ENCODE results near the gene LYRM2. TPM values are rescaled to one million over a fixed set of nuclear protein-coding genes. Genes with fewer than 3 reads are reported as not detected.

LYRM2 gene
- total RNA-seq, 1 donor from 2014 or later = 30.2 TPM

DNA sequence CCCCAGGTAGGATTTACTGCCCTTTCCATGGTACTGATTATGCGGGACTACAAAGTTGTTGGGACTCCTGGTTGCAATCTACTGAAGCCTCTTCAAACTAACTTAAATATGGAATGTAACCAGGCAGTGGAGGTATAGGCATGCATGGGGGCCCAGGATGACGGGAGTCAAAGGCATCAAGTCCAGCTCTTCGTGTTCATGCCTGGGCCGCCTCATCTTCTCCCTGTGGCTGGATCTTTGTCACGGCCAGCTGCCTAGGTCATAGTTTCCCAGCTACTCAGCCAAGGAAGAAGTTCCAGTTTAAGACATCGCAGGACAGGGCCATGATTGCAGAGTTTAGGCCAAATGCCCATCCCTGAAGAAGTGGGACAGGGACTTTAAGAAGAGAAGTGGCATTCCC lies 20.5 kb downstream of the LYRM2 start:
- Mint-ChIP-seq H3K9me3 (ENCODE audit: unreplicated experiment) (no peaks in the 10 kb centered on the region), H3K4me1 (ENCODE audit: low read depth, unreplicated experiment) (no peaks in the 10 kb centered on the region), H3K36me3 (ENCODE audit: unreplicated experiment) (no peaks in the 10 kb centered on the region), H3K27me3 (ENCODE audit: unreplicated experiment) (no peaks in the 10 kb centered on the region), H3K4me3 (ENCODE audit: unreplicated experiment) (no peak overlapping the region), H3K27ac (ENCODE audit: unreplicated experiment) (no peak overlapping the region)
- TF ChIP-seq, protein P1, sequence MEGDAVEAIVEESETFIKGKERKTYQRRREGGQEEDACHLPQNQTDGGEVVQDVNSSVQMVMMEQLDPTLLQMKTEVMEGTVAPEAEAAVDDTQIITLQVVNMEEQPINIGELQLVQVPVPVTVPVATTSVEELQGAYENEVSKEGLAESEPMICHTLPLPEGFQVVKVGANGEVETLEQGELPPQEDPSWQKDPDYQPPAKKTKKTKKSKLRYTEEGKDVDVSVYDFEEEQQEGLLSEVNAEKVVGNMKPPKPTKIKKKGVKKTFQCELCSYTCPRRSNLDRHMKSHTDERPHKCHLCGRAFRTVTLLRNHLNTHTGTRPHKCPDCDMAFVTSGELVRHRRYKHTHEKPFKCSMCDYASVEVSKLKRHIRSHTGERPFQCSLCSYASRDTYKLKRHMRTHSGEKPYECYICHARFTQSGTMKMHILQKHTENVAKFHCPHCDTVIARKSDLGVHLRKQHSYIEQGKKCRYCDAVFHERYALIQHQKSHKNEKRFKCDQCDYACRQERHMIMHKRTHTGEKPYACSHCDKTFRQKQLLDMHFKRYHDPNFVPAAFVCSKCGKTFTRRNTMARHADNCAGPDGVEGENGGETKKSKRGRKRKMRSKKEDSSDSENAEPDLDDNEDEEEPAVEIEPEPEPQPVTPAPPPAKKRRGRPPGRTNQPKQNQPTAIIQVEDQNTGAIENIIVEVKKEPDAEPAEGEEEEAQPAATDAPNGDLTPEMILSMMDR (IDR thresholded peaks at IDR 0.05; ENCODE audit: partially characterized antibody, unreplicated experiment) = no peak
- DNase-seq = no peak

DNA sequence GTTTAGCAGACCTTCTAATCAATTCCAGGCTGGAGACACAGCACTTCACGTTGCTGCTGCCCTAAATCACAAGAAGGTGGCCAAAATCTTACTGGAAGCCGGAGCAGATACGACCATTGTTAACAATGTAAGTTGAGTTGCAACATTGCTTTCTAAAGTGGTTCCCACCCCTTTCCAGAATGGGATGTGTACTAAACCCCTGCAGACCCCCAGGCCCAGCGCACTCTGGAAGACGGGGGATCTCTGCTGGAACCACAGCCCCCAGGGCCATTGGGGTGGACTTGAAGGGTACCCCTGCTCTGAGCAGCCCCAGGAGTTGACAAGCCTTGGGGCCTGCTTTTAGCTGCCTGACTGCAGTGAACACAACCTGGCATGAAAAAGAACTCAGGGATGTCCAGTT lies 22.0 kb downstream of the LYRM2 start:
- Mint-ChIP-seq H3K27me3 (ENCODE audit: unreplicated experiment) (no peaks in the 10 kb centered on the region), H3K36me3 (ENCODE audit: unreplicated experiment) (no peaks in the 10 kb centered on the region), H3K4me3 (ENCODE audit: unreplicated experiment) (no peak overlapping the region), H3K4me1 (ENCODE audit: low read depth, unreplicated experiment) (no peaks in the 10 kb centered on the region), H3K9me3 (ENCODE audit: unreplicated experiment) (no peaks in the 10 kb centered on the region), H3K27ac (ENCODE audit: unreplicated experiment) (no peak overlapping the region)
- no peak for DNase-seq
- TF ChIP-seq, protein P1 (IDR thresholded peaks at IDR 0.05; ENCODE audit: partially characterized antibody, unreplicated experiment) = no peak

DNA sequence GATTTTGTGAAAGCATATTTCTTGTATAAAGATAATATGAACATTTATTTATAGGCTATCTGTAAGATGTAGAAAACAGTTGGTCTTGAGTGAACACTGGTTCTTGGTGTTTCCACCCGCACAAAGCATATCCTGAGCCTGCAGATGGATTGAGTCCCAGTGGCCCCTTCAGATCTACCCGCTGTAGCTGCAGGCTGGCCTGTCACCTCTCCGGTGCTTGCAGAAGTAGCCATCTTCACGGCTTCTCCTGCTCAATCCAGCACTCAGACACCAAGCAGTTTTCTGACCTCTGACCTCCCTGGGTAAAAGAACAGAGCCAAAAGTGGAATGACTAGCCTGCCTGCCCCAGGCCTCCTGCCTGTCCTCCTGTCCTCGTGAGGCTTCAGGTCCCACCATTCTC lies 22.7 kb downstream of the LYRM2 start:
- Mint-ChIP-seq H3K4me3 (ENCODE audit: unreplicated experiment) (no peak overlapping the region), H3K4me1 (ENCODE audit: low read depth, unreplicated experiment) (no peaks in the 10 kb centered on the region), H3K9me3 (ENCODE audit: unreplicated experiment) (no peaks in the 10 kb centered on the region), H3K27ac (ENCODE audit: unreplicated experiment) (no peak overlapping the region), H3K36me3 (ENCODE audit: unreplicated experiment) (no peaks in the 10 kb centered on the region), H3K27me3 (ENCODE audit: unreplicated experiment) (no peaks in the 10 kb centered on the region)
- TF ChIP-seq, protein P1 (IDR thresholded peaks at IDR 0.05; ENCODE audit: partially characterized antibody, unreplicated experiment) = no peak
- DNase-seq = no peak

DNA sequence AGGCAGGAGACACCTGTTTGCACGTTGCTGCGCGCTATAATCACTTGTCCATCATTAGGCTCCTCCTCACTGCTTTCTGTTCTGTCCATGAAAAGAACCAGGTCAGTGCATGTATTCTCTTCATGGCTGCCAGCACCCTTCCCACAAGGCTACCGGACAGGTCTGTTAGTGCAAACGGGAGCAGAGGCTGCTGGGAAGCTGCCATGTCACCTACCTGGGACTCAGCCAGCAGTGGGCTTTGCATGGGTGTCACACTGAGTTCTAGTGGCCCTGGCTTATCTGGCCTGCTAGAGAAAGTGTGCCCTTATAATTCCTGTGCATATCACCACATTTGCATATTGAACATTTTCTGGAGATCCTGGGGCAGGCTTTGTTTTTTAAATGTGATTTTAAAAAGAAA lies 24.8 kb downstream of the LYRM2 start:
- Mint-ChIP-seq H3K27me3 (ENCODE audit: unreplicated experiment) (peaks cover 2% of the 10 kb centered on the region), H3K9me3 (ENCODE audit: unreplicated experiment) (peaks cover 1% of the 10 kb centered on the region), H3K27ac (ENCODE audit: unreplicated experiment) (no peak overlapping the region), H3K4me1 (ENCODE audit: low read depth, unreplicated experiment) (no peaks in the 10 kb centered on the region), H3K36me3 (ENCODE audit: unreplicated experiment) (no peaks in the 10 kb centered on the region), H3K4me3 (ENCODE audit: unreplicated experiment) (no peak overlapping the region)
- DNase-seq = no peak
- TF ChIP-seq, protein P1 (IDR thresholded peaks at IDR 0.05; ENCODE audit: partially characterized antibody, unreplicated experiment) = no peak

DNA sequence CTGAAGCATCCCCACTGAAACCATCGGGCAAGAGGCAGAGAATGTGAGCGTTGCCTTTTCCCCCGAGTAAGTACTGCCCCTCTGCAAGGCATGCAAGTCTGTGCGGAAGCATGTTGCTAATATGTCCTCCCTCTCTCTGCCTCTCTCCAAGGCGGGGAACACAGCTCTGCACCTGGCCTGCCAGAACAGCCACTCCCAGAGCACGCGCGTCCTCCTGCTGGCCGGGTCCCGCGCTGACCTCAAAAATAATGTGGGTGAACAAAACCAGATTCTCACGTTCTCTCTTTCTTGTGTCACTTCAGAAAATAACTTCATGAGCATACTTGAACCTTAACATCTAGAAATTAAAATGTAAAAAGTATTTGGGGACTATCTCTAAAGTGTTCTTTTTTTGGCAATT lies 26.4 kb downstream of the LYRM2 start:
- H3K4me3 Mint-ChIP-seq (ENCODE audit: unreplicated experiment) = no peak overlapping the region
- no peak overlapping the region for H3K27ac Mint-ChIP-seq (ENCODE audit: unreplicated experiment)
- TF ChIP-seq, protein P1 (IDR thresholded peaks at IDR 0.05; ENCODE audit: partially characterized antibody, unreplicated experiment) = no peak
- peaks cover 1% of the 10 kb centered on the region for H3K9me3 Mint-ChIP-seq (ENCODE audit: unreplicated experiment)
- no peaks in the 10 kb centered on the region for H3K4me1 Mint-ChIP-seq (ENCODE audit: low read depth, unreplicated experiment)
- DNase-seq = no peak
- no peaks in the 10 kb centered on the region for H3K36me3 Mint-ChIP-seq (ENCODE audit: unreplicated experiment)
- peaks cover 2% of the 10 kb centered on the region for H3K27me3 Mint-ChIP-seq (ENCODE audit: unreplicated experiment)
